ENCODE measurements around the gene RHOB.

- no peak for TF ChIP-seq EZH2 (IDR thresholded peaks at IDR 0.05; ENCODE audit: borderline replicate concordance)
- no peak for TF ChIP-seq CTCF (IDR thresholded peaks at IDR 0.05; ENCODE audit: poor library complexity)
Observed at GRCh38 chr2:20400787-20401488, 45.9 kb upstream of the RHOB start.

Measured in hepatocyte (in vitro differentiated cells).